ENCODE results near the gene NATD1. TPM values are rescaled to one million over a fixed set of nuclear protein-coding genes. Genes with fewer than 3 reads are reported as not detected.

The NATD1 gene
- total RNA-seq, 1 donor from 2014 or later: 1.6 TPM

DNA sequence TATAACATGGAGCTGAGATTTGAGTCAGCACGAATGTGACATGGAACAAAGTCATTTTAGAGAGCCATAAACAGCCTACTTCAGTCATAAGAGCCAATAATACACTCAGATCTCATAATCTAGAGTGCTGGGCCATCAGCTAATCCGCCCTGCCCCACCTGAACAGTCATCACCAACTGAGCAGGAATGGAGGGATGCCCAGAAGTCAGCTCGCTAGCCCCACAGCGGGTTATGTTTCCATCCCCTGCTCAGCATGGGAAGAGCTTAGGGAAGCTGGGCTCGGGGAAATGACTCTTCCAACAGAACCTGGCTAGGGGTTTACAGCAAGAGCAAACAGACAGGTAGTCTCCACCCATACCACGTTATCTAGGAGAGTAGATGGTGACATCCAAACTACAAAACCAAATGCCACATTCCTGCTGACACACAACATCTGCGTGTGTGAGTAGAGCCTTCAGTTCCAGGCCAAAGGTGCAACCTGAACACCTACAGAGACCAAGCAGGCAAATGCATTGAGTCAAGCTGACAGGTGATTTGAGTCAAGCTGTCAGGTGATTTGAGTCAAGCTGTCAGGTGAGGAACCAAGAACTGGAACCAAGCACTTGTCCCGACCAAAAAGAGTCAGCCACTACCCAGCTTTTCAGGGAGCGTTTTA is 41.3 kb downstream of the NATD1 start:
- intact Hi-C loops (cut with micrococcal nuclease): loop anchor here (5.0 kb wide), 1 partner anchor 40 kb away; the partner anchor contains the start of gene NATD1
- Mint-ChIP-seq H3K27me3 (ENCODE audit: low read depth) (no peaks in the 10 kb centered on the region), H3K4me1 (ENCODE audit: low read depth) (peaks cover 28% of the 10 kb centered on the region), H3K27ac (no peak overlapping the region), H3K4me3 (ENCODE audit: low read depth) (peak overlapping the region; percentile 94), H3K36me3 (ENCODE audit: low read depth) (peaks cover 20% of the 10 kb centered on the region), H3K9me3 (no peaks in the 10 kb centered on the region)
- DNase-seq (ENCODE audit: low spot score): no peak

DNA sequence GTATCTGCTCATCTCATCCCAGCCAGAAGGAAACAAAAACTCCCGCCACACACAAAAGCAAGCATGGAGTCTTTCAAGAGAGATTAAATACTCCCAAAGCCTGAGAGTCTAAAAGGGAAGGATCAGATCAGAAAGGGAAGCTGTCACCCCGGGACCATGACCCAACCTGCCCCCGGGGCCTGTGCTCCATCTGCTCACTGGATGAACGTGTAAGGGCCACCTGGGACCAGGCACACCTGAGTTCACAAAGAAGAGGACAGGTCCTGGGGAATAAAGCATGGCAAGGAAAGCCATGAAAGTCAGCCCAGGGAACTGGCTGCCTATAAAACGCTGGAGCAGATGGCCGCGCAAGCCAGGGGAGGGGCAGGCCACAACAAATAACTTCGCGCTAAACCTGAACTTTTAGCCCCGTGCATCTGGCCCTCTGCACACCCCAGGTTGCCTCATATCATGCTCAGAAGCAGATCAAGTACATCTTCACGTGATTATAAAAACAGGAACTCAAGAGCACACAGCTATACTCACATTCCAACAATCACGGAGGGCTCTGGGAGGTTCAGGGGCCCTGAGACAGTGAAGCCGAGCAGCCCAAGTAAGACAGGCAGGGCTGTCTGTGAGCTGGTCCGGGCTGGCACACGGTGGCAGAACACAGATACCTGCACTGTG is 42.7 kb downstream of the NATD1 start:
- peaks cover 18% of the 10 kb centered on the region for H3K36me3 Mint-ChIP-seq (ENCODE audit: low read depth)
- DNase-seq (ENCODE audit: low spot score): no peak
- no peak overlapping the region for H3K27ac Mint-ChIP-seq
- no peaks in the 10 kb centered on the region for H3K9me3 Mint-ChIP-seq
- intact Hi-C loops (cut with micrococcal nuclease): loop anchor here (5.0 kb wide), 1 partner anchor 42 kb away; the partner anchor contains the start of gene NATD1
- no peak overlapping the region for H3K4me3 Mint-ChIP-seq (ENCODE audit: low read depth)
- peaks cover 22% of the 10 kb centered on the region for H3K4me1 Mint-ChIP-seq (ENCODE audit: low read depth)
- H3K27me3 Mint-ChIP-seq (ENCODE audit: low read depth): no peaks in the 10 kb centered on the region

DNA sequence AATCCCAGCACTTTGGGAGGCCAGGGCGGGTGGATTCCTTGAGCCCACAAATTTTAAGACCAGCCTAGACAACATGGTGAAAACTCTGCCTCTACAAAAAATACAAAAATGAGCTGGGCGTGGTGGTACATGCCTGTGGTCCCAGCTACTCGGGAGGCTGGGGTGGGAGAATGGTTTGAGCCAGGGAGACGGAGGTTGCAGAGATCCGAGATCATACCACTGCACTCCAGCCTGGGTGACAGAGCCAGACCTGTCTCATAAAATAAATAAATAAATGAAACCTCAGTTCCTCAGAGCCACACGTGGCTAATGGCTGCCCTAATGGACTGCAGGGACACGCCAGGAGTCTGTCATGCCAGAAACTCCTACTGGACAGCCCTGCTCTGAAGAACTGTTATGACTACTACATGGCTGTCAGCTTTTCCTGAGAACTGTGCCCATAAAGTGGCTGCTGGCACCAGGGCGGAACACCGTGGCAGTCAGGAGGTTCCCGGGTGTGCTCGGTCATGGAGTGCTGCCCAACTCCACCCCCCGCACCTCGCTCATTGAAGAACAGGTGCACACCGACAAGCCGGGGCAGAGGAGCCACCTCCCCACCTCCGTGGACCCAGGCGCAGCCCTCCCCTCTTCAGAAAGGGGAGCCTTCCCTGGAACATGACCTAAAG is 43.6 kb downstream of the NATD1 start:
- H3K27ac Mint-ChIP-seq: no peak overlapping the region
- H3K9me3 Mint-ChIP-seq: no peaks in the 10 kb centered on the region
- no peak for DNase-seq (ENCODE audit: low spot score)
- H3K27me3 Mint-ChIP-seq (ENCODE audit: low read depth): no peaks in the 10 kb centered on the region
- peaks cover 18% of the 10 kb centered on the region for H3K36me3 Mint-ChIP-seq (ENCODE audit: low read depth)
- no peak overlapping the region for H3K4me3 Mint-ChIP-seq (ENCODE audit: low read depth)
- intact Hi-C loops (cut with micrococcal nuclease): loop anchor here (5.0 kb wide), 1 partner anchor 43 kb away; the partner anchor contains the start of gene NATD1
- peaks cover 19% of the 10 kb centered on the region for H3K4me1 Mint-ChIP-seq (ENCODE audit: low read depth)

- no peak overlapping the region for H3K4me3 Mint-ChIP-seq (ENCODE audit: low read depth)
- intact Hi-C loops (cut with micrococcal nuclease): no loop called here
These were observed 44.9 kb downstream of the NATD1 start for GRCh38 chr17:21208352-21208751.

DNA sequence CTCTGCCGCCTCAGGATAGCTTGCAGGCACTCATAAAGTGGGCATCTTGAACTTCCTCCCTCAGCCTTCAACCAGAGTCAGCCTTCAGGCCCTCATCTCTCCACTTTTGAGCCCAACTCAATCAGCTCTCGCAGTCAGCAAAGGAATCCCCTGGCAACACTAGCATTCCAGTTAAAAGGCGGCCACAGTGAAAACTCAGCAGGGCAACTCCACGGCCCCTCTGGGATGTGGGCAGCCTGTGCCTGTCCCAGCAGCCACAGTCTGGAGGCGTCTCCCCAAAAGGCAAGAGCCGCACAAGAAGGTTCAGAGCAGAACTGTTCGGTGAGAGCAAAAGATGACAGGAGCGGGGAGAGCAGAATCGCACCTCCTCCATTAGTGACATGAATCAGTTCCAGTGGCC is 48.3 kb downstream of the NATD1 start:
- DNase-seq (ENCODE audit: low spot score): no peak
- peaks cover 12% of the 10 kb centered on the region for H3K36me3 Mint-ChIP-seq (ENCODE audit: low read depth)
- H3K4me3 Mint-ChIP-seq (ENCODE audit: low read depth): no peak overlapping the region
- H3K4me1 Mint-ChIP-seq (ENCODE audit: low read depth): peaks cover 2% of the 10 kb centered on the region
- H3K27ac Mint-ChIP-seq: no peak overlapping the region
- intact Hi-C loops (cut with micrococcal nuclease): no loop called here
- H3K9me3 Mint-ChIP-seq: no peaks in the 10 kb centered on the region
- no peaks in the 10 kb centered on the region for H3K27me3 Mint-ChIP-seq (ENCODE audit: low read depth)

More at GRCh38 chr17:21208352-21208751, 44.9 kb downstream of the NATD1 start:
- H3K27ac Mint-ChIP-seq: no peak overlapping the region
- peaks cover 18% of the 10 kb centered on the region for H3K36me3 Mint-ChIP-seq (ENCODE audit: low read depth)
- H3K9me3 Mint-ChIP-seq: no peaks in the 10 kb centered on the region
- H3K27me3 Mint-ChIP-seq (ENCODE audit: low read depth): no peaks in the 10 kb centered on the region
- DNase-seq (ENCODE audit: low spot score): no peak
- H3K4me1 Mint-ChIP-seq (ENCODE audit: low read depth): peaks cover 19% of the 10 kb centered on the region

- no peak overlapping the region for H3K27ac Mint-ChIP-seq
- DNase-seq (ENCODE audit: low spot score): no peak
- H3K9me3 Mint-ChIP-seq: no peaks in the 10 kb centered on the region
- peaks cover 2% of the 10 kb centered on the region for H3K4me1 Mint-ChIP-seq (ENCODE audit: low read depth)
- intact Hi-C loops (cut with micrococcal nuclease): no loop called here
- H3K27me3 Mint-ChIP-seq (ENCODE audit: low read depth): no peaks in the 10 kb centered on the region
- no peak overlapping the region for H3K4me3 Mint-ChIP-seq (ENCODE audit: low read depth)
- peaks cover 18% of the 10 kb centered on the region for H3K36me3 Mint-ChIP-seq (ENCODE audit: low read depth)
These were observed 50.7 kb downstream of the NATD1 start for GRCh38 chr17:21202512-21202911.

DNA sequence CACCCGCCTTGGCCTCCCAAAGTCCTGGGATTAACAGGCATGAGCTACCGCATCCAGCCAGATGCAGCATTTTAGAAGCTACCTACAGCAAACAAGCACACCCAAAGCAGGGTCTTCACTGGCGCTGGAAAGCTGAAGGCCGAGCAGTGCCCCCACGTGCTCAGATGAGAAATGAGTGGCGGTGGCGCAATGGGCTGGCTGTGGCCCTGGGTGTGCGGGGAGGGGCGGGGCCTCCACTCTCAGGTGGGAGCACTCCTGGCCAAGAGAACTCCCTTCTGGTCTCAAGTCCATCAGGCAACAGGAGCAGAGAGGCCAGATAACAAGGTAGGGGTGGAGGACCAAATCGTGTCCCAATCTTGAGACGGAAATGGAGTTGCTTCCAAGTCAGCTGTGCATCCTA is 51.3 kb downstream of the NATD1 start:
- Mint-ChIP-seq H3K4me1 (ENCODE audit: low read depth) (peaks cover 2% of the 10 kb centered on the region), H3K36me3 (ENCODE audit: low read depth) (peaks cover 25% of the 10 kb centered on the region), H3K9me3 (no peaks in the 10 kb centered on the region), H3K4me3 (ENCODE audit: low read depth) (no peak overlapping the region), H3K27ac (no peak overlapping the region), H3K27me3 (ENCODE audit: low read depth) (no peaks in the 10 kb centered on the region)
- intact Hi-C loops (cut with micrococcal nuclease): no loop called here
- DNase-seq (ENCODE audit: low spot score): no peak

GRCh38 chr17:21201298-21201595 is 52.0 kb downstream of the NATD1 start:
- no peaks in the 10 kb centered on the region for H3K9me3 Mint-ChIP-seq
- peaks cover 29% of the 10 kb centered on the region for H3K36me3 Mint-ChIP-seq (ENCODE audit: low read depth)
- peaks cover 2% of the 10 kb centered on the region for H3K4me1 Mint-ChIP-seq (ENCODE audit: low read depth)
- H3K4me3 Mint-ChIP-seq (ENCODE audit: low read depth): no peak overlapping the region
- no peak overlapping the region for H3K27ac Mint-ChIP-seq
- no peaks in the 10 kb centered on the region for H3K27me3 Mint-ChIP-seq (ENCODE audit: low read depth)
- no peak for DNase-seq (ENCODE audit: low spot score)
- intact Hi-C loops (cut with micrococcal nuclease): no loop called here

DNA sequence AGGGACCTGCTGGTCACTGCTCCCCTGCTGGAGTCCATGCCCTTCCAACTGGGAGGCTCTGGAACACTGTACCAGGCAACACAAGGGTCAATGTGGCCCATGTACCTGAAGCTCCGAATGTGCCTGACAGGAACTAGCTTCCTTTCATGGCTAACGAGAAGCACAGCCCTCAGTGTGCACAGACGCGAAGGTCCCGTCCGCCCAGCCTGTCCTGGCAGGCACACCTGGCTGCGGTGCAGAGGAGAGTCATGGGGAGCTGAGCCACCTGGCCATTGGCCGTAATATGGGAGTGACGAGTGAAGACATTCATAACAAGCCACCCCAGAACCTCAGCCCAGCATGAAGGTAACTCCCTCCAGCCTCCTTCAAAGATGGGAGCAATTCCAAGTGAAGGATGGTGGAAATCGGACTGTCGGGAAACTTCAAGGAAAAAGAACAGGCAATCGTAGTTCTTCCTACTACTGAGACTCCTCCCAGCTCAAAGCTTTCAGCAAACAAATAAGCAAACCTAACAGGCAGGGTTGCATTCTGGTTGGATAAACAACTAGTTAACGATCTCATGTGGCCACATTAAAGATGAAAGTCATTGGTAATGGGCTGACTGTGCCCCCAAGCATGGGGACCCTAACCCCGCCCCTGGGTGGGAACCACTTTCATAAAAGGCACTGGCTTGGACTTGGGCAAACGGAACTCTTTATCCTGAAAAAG is 52.5 kb downstream of the NATD1 start:
- H3K36me3 Mint-ChIP-seq (ENCODE audit: low read depth): peaks cover 34% of the 10 kb centered on the region

GRCh38 chr17:21199856-21200255 is 53.4 kb downstream of the NATD1 start:
- Mint-ChIP-seq H3K4me1 (ENCODE audit: low read depth) (no peaks in the 10 kb centered on the region), H3K4me3 (ENCODE audit: low read depth) (no peak overlapping the region), H3K9me3 (no peaks in the 10 kb centered on the region), H3K27ac (no peak overlapping the region), H3K27me3 (ENCODE audit: low read depth) (no peaks in the 10 kb centered on the region), H3K36me3 (ENCODE audit: low read depth) (peaks cover 34% of the 10 kb centered on the region)
- DNase-seq (ENCODE audit: low spot score): no peak
- intact Hi-C loops (cut with micrococcal nuclease): no loop called here

More for the DNA sequence above, 52.5 kb downstream of the NATD1 start:
- Mint-ChIP-seq H3K4me3 (ENCODE audit: low read depth) (no peak overlapping the region), H3K27me3 (ENCODE audit: low read depth) (no peaks in the 10 kb centered on the region), H3K27ac (no peak overlapping the region), H3K4me1 (ENCODE audit: low read depth) (peaks cover 2% of the 10 kb centered on the region), H3K9me3 (no peaks in the 10 kb centered on the region)
- intact Hi-C loops (cut with micrococcal nuclease): no loop called here
- DNase-seq (ENCODE audit: low spot score): no peak

- no peak for DNase-seq (ENCODE audit: low spot score)
- H3K9me3 Mint-ChIP-seq: no peaks in the 10 kb centered on the region
- H3K36me3 Mint-ChIP-seq (ENCODE audit: low read depth): peaks cover 36% of the 10 kb centered on the region
- intact Hi-C loops (cut with micrococcal nuclease): no loop called here
- H3K27me3 Mint-ChIP-seq (ENCODE audit: low read depth): no peaks in the 10 kb centered on the region
- no peak overlapping the region for H3K4me3 Mint-ChIP-seq (ENCODE audit: low read depth)
- no peak overlapping the region for H3K27ac Mint-ChIP-seq
- H3K4me1 Mint-ChIP-seq (ENCODE audit: low read depth): no peaks in the 10 kb centered on the region
These were observed 53.9 kb downstream of the NATD1 start for GRCh38 chr17:21199311-21199710.

DNA sequence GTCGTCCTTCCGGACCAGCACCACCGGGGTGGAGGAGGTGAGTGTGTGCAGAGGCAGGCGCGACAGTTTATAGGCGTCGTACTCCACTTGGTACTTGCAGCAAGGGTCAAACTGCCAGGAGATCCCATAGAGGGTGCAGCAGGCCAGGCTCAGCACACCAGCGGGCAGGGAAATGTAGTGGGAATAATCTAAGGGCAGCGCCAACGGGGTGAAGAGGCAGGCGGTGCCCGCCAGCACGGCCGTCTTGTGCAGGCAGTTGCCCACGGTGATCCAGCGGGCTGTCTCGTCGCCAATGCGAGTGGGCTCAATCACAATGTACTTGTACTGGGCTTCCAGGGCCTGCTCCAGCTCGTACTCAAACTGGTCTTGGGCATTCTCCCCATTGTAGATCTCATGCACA is 54.8 kb downstream of the NATD1 start:
- no peaks in the 10 kb centered on the region for H3K27me3 Mint-ChIP-seq (ENCODE audit: low read depth)
- no peak for DNase-seq (ENCODE audit: low spot score)
- intact Hi-C loops (cut with micrococcal nuclease): no loop called here
- no peak overlapping the region for H3K27ac Mint-ChIP-seq
- no peak overlapping the region for H3K4me3 Mint-ChIP-seq (ENCODE audit: low read depth)
- peaks cover 40% of the 10 kb centered on the region for H3K36me3 Mint-ChIP-seq (ENCODE audit: low read depth)
- H3K9me3 Mint-ChIP-seq: no peaks in the 10 kb centered on the region
- peaks cover 2% of the 10 kb centered on the region for H3K4me1 Mint-ChIP-seq (ENCODE audit: low read depth)

- intact Hi-C loops (cut with micrococcal nuclease): no loop called here
- Mint-ChIP-seq H3K27me3 (ENCODE audit: low read depth) (no peaks in the 10 kb centered on the region), H3K4me1 (ENCODE audit: low read depth) (peaks cover 2% of the 10 kb centered on the region), H3K9me3 (no peaks in the 10 kb centered on the region), H3K4me3 (ENCODE audit: low read depth) (no peak overlapping the region), H3K27ac (no peak overlapping the region), H3K36me3 (ENCODE audit: low read depth) (peaks cover 37% of the 10 kb centered on the region)
- no peak for DNase-seq (ENCODE audit: low spot score)
These were observed 57.1 kb downstream of the NATD1 start for GRCh38 chr17:21196126-21196525.
